Activated T-helper 17 cell treated with anti-CD3 and anti-CD28 coated beads, Interleukin-2, amount 50 U/mL, for 72 hours (primary cell): ENCODE measurements around the gene LRCH2. TPM values are rescaled to one million over a fixed set of nuclear protein-coding genes. Genes with fewer than 3 reads are reported as not detected.
"Not testable (repeated sequence)": the region's sequence is repeated elsewhere in the genome, so short reads cannot be mapped to it uniquely, and the experiment has no call there.

ENCODE experiments used
- ATAC-seq: fragments of 150-1000 bp; cut with Tn5 transposase; replicated peaks from 2 replicates; pipeline ENCODE4 v1.10.0; 2021; ENCODE audit warnings: mild to moderate bottlenecking, moderate library complexity
- H3K27ac Mint-ChIP-seq: one replicate; pipeline ENCODE4 v1.8.0; 2022; ENCODE audit warnings: mixed read lengths
- H3K27me3 Mint-ChIP-seq: one replicate; pipeline ENCODE4 v1.8.0; 2022; ENCODE audit warnings: mixed read lengths
- H3K36me3 Mint-ChIP-seq: one replicate; pipeline ENCODE4 v1.8.0; 2022; ENCODE audit warnings: low read depth, mild to moderate bottlenecking, mixed read lengths
- H3K4me1 Mint-ChIP-seq: one replicate; pipeline ENCODE4 v1.8.0; 2022; ENCODE audit warnings: mixed read lengths
- H3K4me3 Mint-ChIP-seq: one replicate; pipeline ENCODE4 v1.8.0; 2022; ENCODE audit warnings: mild to moderate bottlenecking, mixed read lengths
- H3K9me3 Mint-ChIP-seq: one replicate; pipeline ENCODE4 v1.8.0; 2022; ENCODE audit warnings: mixed read lengths
- total RNA-seq, 2 donors: library from RNA; stranded (reverse); gene quantifications; one replicate each; pipeline ENCODE4 v1.2.3, GENCODE V29; 2022

Gene LRCH2
- total RNA-seq, 2 donors from 2014 or later = not detected

- ATAC-seq = no peak
- no peaks in the 10 kb centered on the region for H3K4me1 Mint-ChIP-seq
- H3K36me3 Mint-ChIP-seq = no peaks in the 10 kb centered on the region
- no peak overlapping the region for H3K27ac Mint-ChIP-seq
- no peak overlapping the region for H3K4me3 Mint-ChIP-seq
- peaks cover 19% of the 10 kb centered on the region for H3K27me3 Mint-ChIP-seq
- no peaks in the 10 kb centered on the region for H3K9me3 Mint-ChIP-seq
These were observed 565 bp upstream of the LRCH2 start for GRCh38 chrX:115234461-115234860.

GRCh38 chrX:115232933-115233496 is 881 bp downstream of the LRCH2 start:
- ATAC-seq = no peak
- Mint-ChIP-seq H3K4me3 (no peak overlapping the region), H3K4me1 (no peaks in the 10 kb centered on the region), H3K27ac (no peak overlapping the region), H3K36me3 (no peaks in the 10 kb centered on the region), H3K9me3 (no peaks in the 10 kb centered on the region), H3K27me3 (peaks cover 19% of the 10 kb centered on the region)

DNA sequence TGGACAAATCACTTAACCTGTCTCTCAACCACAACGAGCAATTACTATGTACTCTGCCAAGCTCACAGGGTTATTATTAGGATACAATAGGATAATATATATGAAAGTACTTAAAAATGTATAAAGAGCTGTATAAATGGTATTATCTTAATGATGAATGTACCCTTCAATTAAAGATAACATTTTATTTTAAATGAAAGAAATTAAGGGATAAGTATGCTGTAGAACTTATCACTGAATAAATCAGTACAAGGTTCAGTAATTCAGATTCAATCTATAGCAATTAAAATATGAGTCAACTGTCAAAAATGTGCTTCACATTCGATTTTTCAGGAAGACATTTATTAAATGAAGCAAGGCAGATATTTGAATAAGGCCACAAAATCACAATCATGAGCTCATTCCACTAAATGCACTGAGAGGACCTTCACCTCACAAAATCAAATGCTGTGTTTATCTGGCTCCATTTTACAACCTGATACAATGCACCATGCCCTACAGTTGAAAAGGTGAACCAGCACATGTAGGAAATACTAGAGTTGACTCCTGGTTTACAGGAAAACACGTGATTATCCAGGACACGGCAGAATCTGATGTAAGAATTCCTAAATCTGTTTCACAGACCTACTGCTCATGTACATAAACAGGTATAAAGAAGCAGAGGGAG is 4.4 kb downstream of the LRCH2 start:
- Mint-ChIP-seq H3K27ac (no peak overlapping the region), H3K4me3 (no peak overlapping the region), H3K9me3 (no peaks in the 10 kb centered on the region), H3K4me1 (no peaks in the 10 kb centered on the region), H3K27me3 (peaks cover 11% of the 10 kb centered on the region), H3K36me3 (no peaks in the 10 kb centered on the region)
- no peak for ATAC-seq

- H3K27me3 Mint-ChIP-seq = peaks cover 3% of the 10 kb centered on the region
- no peak overlapping the region for H3K27ac Mint-ChIP-seq
- H3K9me3 Mint-ChIP-seq = no peaks in the 10 kb centered on the region
- ATAC-seq = no peak
- H3K4me3 Mint-ChIP-seq = no peak overlapping the region
- no peaks in the 10 kb centered on the region for H3K36me3 Mint-ChIP-seq
- H3K4me1 Mint-ChIP-seq = no peaks in the 10 kb centered on the region
These were observed 7.0 kb downstream of the LRCH2 start for GRCh38 chrX:115226929-115227328.

DNA sequence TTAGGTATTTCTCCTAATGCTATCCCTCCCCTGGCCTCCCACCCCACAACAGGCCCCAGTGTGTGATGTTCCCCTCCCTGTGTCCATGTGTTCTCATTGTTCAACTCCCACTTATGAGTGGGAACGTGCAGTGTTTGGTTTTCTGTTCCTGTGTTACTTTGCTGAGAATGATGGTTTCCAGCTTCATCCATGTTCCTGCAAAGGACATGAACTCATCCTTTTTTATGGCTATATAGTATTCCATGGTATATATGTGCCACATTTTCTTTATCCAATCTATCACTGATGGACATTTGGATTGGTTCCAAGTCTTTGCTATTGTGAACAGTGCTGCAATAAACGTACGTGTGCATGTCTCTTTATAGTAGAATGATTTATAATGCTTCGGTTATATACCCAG is 16.6 kb downstream of the LRCH2 start:
- H3K36me3 Mint-ChIP-seq, ATAC-seq, H3K27ac Mint-ChIP-seq, H3K27me3 Mint-ChIP-seq, H3K4me3 Mint-ChIP-seq, H3K4me1 Mint-ChIP-seq, H3K9me3 Mint-ChIP-seq: not testable (repeated sequence)

GRCh38 chrX:115214605-115215004 is 19.3 kb downstream of the LRCH2 start:
- Mint-ChIP-seq H3K36me3 (no peaks in the 10 kb centered on the region), H3K9me3 (peaks cover 4% of the 10 kb centered on the region), H3K4me3 (no peak overlapping the region), H3K4me1 (no peaks in the 10 kb centered on the region), H3K27me3 (no peaks in the 10 kb centered on the region), H3K27ac (no peak overlapping the region)
- no peak for ATAC-seq

DNA sequence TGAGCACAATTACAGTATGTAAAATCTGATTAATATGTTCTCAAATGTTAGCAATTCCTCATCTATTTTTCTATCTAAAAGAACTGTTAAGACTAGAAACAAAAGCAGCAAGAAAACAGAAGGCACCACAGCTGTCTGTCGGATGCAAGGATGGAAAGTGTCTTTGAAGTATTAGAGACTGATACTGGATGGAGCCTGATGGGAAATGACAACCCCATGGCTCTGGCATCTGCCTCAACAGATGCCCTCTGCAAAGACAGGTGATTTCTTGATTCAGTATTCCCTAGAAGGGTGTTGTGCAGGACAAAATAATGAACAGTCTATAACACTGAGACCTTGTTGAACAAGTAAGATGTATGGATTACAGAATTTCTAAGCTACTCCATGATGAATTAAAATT is 19.7 kb downstream of the LRCH2 start:
- Mint-ChIP-seq H3K4me1 (no peaks in the 10 kb centered on the region), H3K27ac (no peak overlapping the region), H3K4me3 (no peak overlapping the region), H3K36me3 (no peaks in the 10 kb centered on the region), H3K27me3 (no peaks in the 10 kb centered on the region), H3K9me3 (peaks cover 4% of the 10 kb centered on the region)
- ATAC-seq = no peak

GRCh38 chrX:115209547-115209946 is 24.3 kb downstream of the LRCH2 start:
- H3K9me3 Mint-ChIP-seq, H3K36me3 Mint-ChIP-seq, H3K4me1 Mint-ChIP-seq, H3K27me3 Mint-ChIP-seq, H3K4me3 Mint-ChIP-seq, ATAC-seq, H3K27ac Mint-ChIP-seq: not testable (repeated sequence)

DNA sequence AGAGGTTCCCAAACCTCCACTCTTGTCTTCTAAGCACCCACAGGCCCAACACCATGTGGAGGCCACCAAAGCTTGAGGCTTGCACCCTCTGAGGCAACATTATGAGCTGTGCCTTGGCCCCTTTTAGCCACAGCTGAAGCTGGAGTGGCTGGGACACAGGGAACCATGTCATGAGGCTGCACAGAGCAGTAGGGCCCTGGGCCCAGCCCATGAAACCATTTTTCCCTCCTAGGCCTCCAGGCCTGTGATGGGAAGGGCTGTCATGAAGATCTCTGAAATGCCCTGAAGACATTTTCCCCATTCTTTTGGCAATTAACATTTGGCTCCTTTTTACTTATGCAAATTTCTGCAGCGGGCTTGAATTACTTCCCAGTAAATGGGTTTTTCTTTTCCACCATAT is 29.9 kb downstream of the LRCH2 start:
- no peak for ATAC-seq
- no peaks in the 10 kb centered on the region for H3K4me1 Mint-ChIP-seq
- peaks cover 8% of the 10 kb centered on the region for H3K9me3 Mint-ChIP-seq
- no peak overlapping the region for H3K27ac Mint-ChIP-seq
- no peaks in the 10 kb centered on the region for H3K27me3 Mint-ChIP-seq
- H3K4me3 Mint-ChIP-seq = no peak overlapping the region
- H3K36me3 Mint-ChIP-seq = no peaks in the 10 kb centered on the region

GRCh38 chrX:115192244-115192700 is 41.6 kb downstream of the LRCH2 start:
- Mint-ChIP-seq H3K9me3 (peaks cover 5% of the 10 kb centered on the region), H3K27me3 (no peaks in the 10 kb centered on the region), H3K36me3 (no peaks in the 10 kb centered on the region), H3K4me1 (no peaks in the 10 kb centered on the region), H3K27ac (no peak overlapping the region), H3K4me3 (no peak overlapping the region)
- no peak for ATAC-seq

GRCh38 chrX:115191490-115192243 is 42.2 kb downstream of the LRCH2 start:
- H3K27me3 Mint-ChIP-seq = no peaks in the 10 kb centered on the region
- no peaks in the 10 kb centered on the region for H3K4me1 Mint-ChIP-seq
- H3K9me3 Mint-ChIP-seq = peaks cover 5% of the 10 kb centered on the region
- ATAC-seq = no peak
- H3K27ac Mint-ChIP-seq = no peak overlapping the region
- no peaks in the 10 kb centered on the region for H3K36me3 Mint-ChIP-seq
- no peak overlapping the region for H3K4me3 Mint-ChIP-seq

DNA sequence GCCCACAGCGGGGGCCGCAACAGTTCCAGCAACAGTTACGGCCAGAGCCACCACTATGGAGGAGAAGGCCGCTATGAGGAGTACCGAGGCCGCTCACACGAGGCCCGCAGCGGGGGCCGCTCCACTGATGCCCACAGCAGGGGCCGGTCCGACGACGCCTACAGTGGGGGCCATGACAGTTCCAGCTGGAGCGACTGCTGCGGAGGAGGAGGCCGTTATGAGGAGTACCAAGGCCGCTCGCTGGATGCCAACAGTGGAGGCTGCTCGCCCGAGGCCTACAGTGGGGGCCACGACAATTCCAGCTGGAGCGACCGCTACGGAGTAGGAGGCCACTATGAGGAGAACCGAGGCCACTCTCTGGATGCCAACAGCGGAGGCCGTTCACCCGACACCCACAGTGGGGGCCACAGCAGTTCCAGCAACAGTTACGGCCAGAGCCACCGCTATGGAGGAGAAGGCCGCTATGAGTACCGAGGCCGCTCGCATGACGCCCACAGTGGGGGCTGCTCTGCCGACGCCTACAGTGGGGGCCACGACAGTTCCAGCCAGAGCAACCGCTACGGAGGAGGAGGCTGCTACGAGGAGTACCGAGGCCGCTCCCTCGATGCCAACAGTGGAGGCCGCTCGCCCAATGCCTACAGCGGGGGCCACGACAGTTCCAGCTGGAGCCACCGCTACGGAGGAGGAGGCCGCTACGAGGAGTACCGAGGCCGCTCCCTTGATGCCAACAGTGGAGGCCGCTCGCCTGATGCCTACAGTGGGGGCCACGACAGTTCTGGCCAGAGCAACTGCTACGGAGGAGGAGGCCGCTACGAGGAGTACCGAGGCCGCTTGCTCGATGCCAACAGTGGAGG is 43.0 kb downstream of the LRCH2 start:
- Mint-ChIP-seq H3K27me3 (no peaks in the 10 kb centered on the region), H3K36me3 (no peaks in the 10 kb centered on the region), H3K9me3 (peaks cover 5% of the 10 kb centered on the region), H3K4me3 (no peak overlapping the region), H3K27ac (no peak overlapping the region), H3K4me1 (no peaks in the 10 kb centered on the region)
- ATAC-seq = no peak

DNA sequence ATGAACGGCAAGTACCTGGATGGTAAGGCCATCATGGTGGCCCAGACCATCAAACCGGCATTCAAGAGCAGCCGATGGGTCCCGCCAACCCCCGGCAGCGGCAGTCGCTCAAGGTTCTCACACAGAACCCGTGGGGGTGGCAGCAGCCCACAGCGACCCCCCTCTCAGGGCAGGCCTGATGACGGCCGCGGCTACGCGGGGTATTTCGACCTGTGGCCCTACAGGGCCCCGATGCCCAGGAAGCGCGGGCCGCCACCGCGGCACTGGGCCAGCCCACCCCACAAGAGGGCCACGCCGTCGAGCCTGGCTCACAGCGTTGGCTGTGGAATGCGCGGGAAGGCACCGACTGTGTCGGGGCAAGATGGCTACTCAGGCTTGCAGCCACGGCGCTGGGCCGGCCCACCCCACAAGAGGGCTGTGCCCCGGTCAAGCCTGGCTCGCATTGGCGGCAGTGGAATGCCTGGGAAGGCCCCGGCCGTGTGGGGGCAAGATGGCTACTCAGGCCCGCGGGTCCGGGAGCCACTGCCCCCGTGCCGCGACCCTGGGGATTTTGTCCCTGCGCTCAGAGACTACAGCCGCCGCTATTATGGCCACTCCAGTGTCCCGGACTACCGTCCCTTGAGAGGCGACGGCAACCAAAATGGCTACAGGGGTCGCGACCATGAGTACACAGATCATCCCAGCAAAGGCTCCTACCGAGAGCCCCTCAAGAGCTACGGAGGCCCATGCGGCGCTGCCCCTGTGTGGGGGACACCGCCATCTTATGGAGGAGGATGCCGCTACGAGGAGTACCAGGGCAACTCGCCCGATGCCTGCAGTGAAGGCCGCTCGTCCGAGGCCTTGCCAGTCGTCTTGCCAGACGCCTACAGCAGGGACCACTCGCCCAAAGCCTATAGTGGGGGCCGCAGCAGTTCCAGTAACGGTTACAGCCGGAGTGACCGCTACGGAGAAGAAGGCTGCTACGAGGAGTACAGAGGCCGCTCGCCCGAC is 44.0 kb downstream of the LRCH2 start:
- no peaks in the 10 kb centered on the region for H3K36me3 Mint-ChIP-seq
- H3K27ac Mint-ChIP-seq = no peak overlapping the region
- peaks cover 5% of the 10 kb centered on the region for H3K9me3 Mint-ChIP-seq
- no peaks in the 10 kb centered on the region for H3K27me3 Mint-ChIP-seq
- no peaks in the 10 kb centered on the region for H3K4me1 Mint-ChIP-seq
- ATAC-seq = no peak
- H3K4me3 Mint-ChIP-seq = no peak overlapping the region
